Raji (cell line): ENCODE measurements around the gene FGD5.

Experiments used
- POLR2A ChIP-seq: IDR thresholded peaks from 2 replicates; pipeline ENCODE4 v1.6.1; 2011; ENCODE audit warnings: low read depth, low read length, control low read depth; ENCODE audit not compliant: insufficient read depth

FGD5 gene

GRCh38 chr3:14810070-14810791 lies 8.5 kb upstream of the FGD5 start:
- TF ChIP-seq POLR2A: no peak

GRCh38 chr3:14810801-14811661 lies 7.7 kb upstream of the FGD5 start:
- no peak for TF ChIP-seq POLR2A

GRCh38 chr3:14811684-14812083 lies 7.1 kb upstream of the FGD5 start:
- no peak for TF ChIP-seq POLR2A

- no peak for TF ChIP-seq POLR2A
Measured at GRCh38 chr3:14812196-14812790, 6.5 kb upstream of the FGD5 start.

GRCh38 chr3:14814411-14814871 lies 4.3 kb upstream of the FGD5 start:
- TF ChIP-seq POLR2A: no peak

- TF ChIP-seq POLR2A: no peak
Measured at GRCh38 chr3:14816359-14816758, 2.4 kb upstream of the FGD5 start.

GRCh38 chr3:14819671-14820070 lies 909 bp downstream of the FGD5 start:
- TF ChIP-seq POLR2A: no peak

- TF ChIP-seq POLR2A: no peak
Measured at GRCh38 chr3:14820156-14820555, 1.4 kb downstream of the FGD5 start.

GRCh38 chr3:14821151-14821550 lies 2.4 kb downstream of the FGD5 start:
- TF ChIP-seq POLR2A: no peak

GRCh38 chr3:14822134-14822533 lies 3.4 kb downstream of the FGD5 start:
- TF ChIP-seq POLR2A: no peak

GRCh38 chr3:14822670-14823390 lies 4.1 kb downstream of the FGD5 start:
- TF ChIP-seq POLR2A: no peak

GRCh38 chr3:14823393-14823792 lies 4.6 kb downstream of the FGD5 start:
- no peak for TF ChIP-seq POLR2A

- TF ChIP-seq POLR2A: no peak
Measured at GRCh38 chr3:14823910-14824629, 5.3 kb downstream of the FGD5 start.

GRCh38 chr3:14824646-14825045 lies 5.9 kb downstream of the FGD5 start:
- no peak for TF ChIP-seq POLR2A
